GM19238 (cell line): ENCODE data around the gene GOLGA8N.

Source experiments
- DNase-seq: peaks from one replicate; pipeline ENCODE4 v3.0.0; 2011; ENCODE audit warnings: low spot score; ENCODE audit not compliant: insufficient read length

Gene GOLGA8N

DNA sequence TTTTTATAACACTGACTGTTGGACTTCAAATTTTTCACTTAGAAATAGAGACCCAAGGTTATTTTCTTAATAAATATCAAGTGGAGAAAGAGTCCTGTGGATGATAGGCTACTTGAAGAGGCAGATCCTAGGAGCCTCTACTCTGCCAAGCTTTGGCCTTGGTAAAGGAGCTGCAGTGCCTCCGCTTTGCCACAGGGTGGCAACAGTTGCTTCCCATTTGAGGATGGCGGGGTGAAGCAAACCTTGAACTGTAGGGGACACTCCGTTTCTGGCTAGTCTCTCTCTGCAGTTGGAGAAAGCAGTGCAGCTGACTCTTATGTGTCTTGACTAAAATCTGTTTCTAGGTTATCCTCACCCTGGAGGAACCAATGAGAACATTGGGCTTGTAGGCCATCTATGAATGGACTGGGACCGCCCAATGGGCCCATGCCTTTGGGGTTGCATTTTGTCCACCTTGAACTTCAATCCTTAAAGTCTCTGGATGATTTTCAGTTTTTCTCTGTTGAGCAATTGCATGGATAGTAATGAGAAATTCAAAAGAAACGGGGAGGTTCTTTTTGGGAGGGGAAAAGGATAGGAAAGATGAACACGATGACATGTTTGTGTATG is 58.1 kb downstream of the GOLGA8N start:
- peak; percentile 46 for DNase-seq

DNA sequence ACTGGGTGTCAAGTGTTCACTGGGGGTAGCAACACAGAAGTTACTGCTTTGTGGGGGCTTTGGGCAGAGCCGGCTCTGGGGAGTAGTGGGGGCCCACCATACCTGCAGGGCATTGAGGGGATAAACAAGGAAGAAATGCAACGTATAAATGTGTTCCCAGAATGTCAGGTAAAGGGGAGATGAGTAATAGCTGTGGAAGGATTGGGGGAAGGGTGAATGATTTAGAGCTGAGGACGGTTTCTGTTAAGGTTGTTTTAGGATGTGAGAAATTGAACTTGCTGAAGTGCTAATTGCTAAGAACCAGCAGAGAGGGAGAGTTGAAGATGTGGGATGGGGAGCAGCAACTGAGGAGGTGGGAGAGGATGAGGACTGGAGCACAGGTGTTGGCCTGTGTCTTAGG is 58.9 kb downstream of the GOLGA8N start:
- DNase-seq, result no peak

DNA sequence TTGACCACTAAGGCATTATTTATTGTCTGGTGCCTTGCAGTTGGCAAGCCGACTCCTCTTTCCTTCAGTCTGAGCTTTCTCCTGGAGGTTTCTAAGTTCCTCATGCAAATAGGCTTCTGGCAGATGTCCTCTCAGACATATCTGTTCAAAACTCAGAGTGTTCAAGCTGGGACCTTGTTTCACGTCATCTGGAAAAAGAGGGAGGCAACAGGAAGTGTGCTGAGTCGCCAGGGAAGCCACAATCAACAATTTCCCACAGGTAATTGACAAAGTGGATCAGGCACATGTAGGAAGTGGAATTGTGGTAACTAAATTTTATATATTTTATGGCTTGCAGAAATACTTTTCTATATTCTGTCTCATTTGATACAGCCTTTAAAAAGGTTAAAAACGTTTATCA is 62.8 kb downstream of the GOLGA8N start:
- no peak for DNase-seq

DNA sequence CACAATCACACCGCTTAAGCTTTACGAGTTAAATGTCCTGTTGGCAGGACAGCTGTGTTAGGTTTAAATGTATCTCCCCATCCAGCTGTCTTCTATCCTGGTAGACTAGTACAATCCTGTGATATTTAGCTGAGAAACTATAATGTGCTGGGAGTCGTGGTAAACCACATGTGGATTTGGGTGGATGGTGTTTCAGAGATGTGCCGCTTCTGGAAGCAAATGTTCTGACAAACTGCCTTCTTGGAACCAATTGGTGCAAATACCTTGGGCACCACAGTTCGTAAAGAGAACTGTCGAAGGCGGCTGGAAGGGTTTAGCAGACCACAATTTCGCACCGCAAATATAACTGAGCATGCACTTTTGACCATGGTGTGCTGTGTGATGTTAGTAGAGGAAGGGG is 63.2 kb downstream of the GOLGA8N start:
- DNase-seq, result no peak
